WERI-Rb-1 (cell line): ENCODE results near the gene RBBP8.

Experiments
- DNase-seq: peaks from one replicate; pipeline ENCODE4 v3.0.0-alpha.2; 2020
- H3K27ac ChIP-seq: fragments of 250-450 bp; sonication (Bioruptor Pico); 2 replicates; pipeline ENCODE4 v1.5.1; 2020; ENCODE audit warnings: mild to moderate bottlenecking, moderate library complexity
- H3K27me3 ChIP-seq: fragments of 250-450 bp; sonication (Bioruptor Pico); 2 replicates; pipeline ENCODE4 v1.5.1; 2021; ENCODE audit warnings: mild to moderate bottlenecking, low read depth, moderate library complexity; ENCODE audit not compliant: insufficient read depth, severe bottlenecking
- H3K36me3 ChIP-seq: fragments of 250-450 bp; sonication (Bioruptor Pico); 2 replicates; pipeline ENCODE4 v1.5.1; 2020; ENCODE audit warnings: mild to moderate bottlenecking, moderate library complexity
- H3K4me3 ChIP-seq: 2 replicates; pipeline ENCODE4 v1.5.1; 2011; ENCODE audit warnings: low read depth, mild to moderate bottlenecking, control low read depth, low read length
- H3K9me3 ChIP-seq: fragments of 250-450 bp; sonication (Bioruptor Pico); 2 replicates; pipeline ENCODE4 v1.5.1; 2021; ENCODE audit warnings: mild to moderate bottlenecking, moderate library complexity; ENCODE audit not compliant: severe bottlenecking
- TF ChIP-seq, protein P1 (sequence below): IDR thresholded peaks from 2 replicates; pipeline ENCODE4 v1.5.1; 2011; ENCODE audit warnings: low read depth, mild to moderate bottlenecking, control low read depth, inconsistent platforms, low read length

Gene RBBP8

DNA sequence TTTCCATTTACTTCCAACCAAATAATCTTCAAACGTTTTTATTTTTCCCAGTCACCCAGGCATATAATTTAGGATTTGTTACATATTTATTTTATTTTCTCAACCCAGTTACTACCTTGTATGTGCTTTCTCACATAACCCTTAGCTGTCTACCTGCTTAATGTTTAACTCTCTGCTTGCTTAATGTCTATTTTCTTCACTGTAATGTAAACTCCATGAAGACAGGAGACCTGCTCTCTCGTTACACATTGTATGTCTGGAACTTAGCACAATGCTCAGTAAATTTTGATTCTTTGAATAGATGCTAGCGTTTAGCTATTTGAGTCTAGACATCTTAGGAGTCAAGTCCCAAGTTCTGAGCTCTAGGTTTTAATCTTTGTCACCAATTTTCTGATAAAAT, 70.2 kb downstream of the RBBP8 start:
- H3K9me3 ChIP-seq: no peaks in the 10 kb centered on the region
- TF ChIP-seq, protein P1, sequence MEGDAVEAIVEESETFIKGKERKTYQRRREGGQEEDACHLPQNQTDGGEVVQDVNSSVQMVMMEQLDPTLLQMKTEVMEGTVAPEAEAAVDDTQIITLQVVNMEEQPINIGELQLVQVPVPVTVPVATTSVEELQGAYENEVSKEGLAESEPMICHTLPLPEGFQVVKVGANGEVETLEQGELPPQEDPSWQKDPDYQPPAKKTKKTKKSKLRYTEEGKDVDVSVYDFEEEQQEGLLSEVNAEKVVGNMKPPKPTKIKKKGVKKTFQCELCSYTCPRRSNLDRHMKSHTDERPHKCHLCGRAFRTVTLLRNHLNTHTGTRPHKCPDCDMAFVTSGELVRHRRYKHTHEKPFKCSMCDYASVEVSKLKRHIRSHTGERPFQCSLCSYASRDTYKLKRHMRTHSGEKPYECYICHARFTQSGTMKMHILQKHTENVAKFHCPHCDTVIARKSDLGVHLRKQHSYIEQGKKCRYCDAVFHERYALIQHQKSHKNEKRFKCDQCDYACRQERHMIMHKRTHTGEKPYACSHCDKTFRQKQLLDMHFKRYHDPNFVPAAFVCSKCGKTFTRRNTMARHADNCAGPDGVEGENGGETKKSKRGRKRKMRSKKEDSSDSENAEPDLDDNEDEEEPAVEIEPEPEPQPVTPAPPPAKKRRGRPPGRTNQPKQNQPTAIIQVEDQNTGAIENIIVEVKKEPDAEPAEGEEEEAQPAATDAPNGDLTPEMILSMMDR: no peak
- H3K4me3 ChIP-seq: no peak overlapping the region
- no peak for DNase-seq
- peaks cover 53% of the 10 kb centered on the region for H3K36me3 ChIP-seq
- no peak overlapping the region for H3K27ac ChIP-seq
- H3K27me3 ChIP-seq: no peaks in the 10 kb centered on the region

- TF ChIP-seq, protein P1: no peak
- H3K36me3 ChIP-seq: peaks cover 23% of the 10 kb centered on the region
- no peaks in the 10 kb centered on the region for H3K9me3 ChIP-seq
- DNase-seq: no peak
- no peaks in the 10 kb centered on the region for H3K27me3 ChIP-seq
- no peak overlapping the region for H3K4me3 ChIP-seq
- no peak overlapping the region for H3K27ac ChIP-seq
Measured at GRCh38 chr18:23012249-23012648, 79.1 kb downstream of the RBBP8 start.

GRCh38 chr18:23020555-23021294, 87.6 kb downstream of the RBBP8 start:
- Histone ChIP-seq H3K4me3 (no peak overlapping the region), H3K36me3 (peaks cover 52% of the 10 kb centered on the region), H3K27me3 (no peaks in the 10 kb centered on the region), H3K27ac (no peak overlapping the region), H3K9me3 (no peaks in the 10 kb centered on the region)
- no peak for DNase-seq
- TF ChIP-seq, protein P1: no peak

- Histone ChIP-seq H3K27me3 (no peaks in the 10 kb centered on the region), H3K9me3 (no peaks in the 10 kb centered on the region), H3K4me3 (no peak overlapping the region), H3K36me3 (peaks cover 58% of the 10 kb centered on the region), H3K27ac (no peak overlapping the region)
- TF ChIP-seq, protein P1: no peak
- no peak for DNase-seq
Measured at GRCh38 chr18:23021623-23022022, 88.5 kb downstream of the RBBP8 start.

DNA sequence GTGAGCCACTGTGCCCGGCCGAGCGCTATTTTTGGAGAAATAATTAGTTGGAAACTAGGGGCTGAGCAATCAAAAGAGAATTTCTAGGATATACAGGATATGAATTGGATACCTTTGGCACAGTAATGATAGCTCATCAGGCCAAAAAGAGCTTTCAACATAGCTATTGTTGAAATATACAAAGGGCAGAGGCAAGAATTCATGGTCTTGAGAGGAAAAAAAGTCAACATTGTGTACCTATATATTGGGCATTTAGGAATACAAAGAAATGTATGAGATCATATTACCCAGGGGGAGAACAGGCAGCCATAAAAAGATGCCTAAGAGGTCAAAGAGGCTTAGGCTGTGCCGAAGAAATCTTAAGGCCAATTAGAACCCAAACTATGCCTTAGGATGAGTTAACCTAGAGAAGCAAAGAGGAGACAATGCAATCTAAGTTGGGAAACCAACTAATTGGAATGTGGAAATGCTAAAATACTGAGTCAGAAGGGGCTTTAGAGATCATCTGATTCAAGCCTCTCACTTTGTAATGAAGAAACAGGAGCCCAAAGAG, 99.0 kb downstream of the RBBP8 start:
- peaks cover 14% of the 10 kb centered on the region for H3K36me3 ChIP-seq
- no peak overlapping the region for H3K4me3 ChIP-seq
- H3K9me3 ChIP-seq: no peaks in the 10 kb centered on the region
- TF ChIP-seq, protein P1: no peak
- no peak overlapping the region for H3K27ac ChIP-seq
- H3K27me3 ChIP-seq: no peaks in the 10 kb centered on the region
- DNase-seq: no peak
